ENCODE data around the gene PTOV1.
A peak's percentile ranks its signal among the peaks of the same experiment; 100 is the strongest.

PTOV1 gene

DNA sequence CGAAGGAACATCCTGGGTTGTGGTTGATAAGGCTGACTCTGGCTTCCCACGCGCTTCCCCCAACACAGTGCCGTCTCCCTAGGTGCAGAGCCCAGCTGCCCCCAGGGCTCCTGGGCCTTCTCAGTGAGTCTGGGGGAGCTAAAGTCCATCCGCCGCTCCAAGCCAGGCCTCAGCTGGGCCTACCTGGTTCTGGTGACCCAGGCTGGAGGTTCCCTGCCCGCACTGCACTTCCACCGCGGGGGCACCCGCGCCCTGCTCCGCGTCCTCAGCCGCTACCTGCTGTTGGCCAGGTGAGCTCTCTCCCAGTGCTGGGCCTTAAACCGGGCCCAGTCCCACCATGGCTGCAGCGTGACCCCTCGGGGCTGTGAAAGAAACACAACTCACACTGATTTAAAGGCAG is 30.2 kb downstream of the PTOV1 start:
- FAIRE-seq (no peak), DNase-seq (ENCODE audit: insufficient read length, low spot score) (no peak)
- TF ChIP-seq SPI1 (IDR thresholded peaks at IDR 0.05; ENCODE audit: low read depth, low read length) (no peak), PAX5 (IDR thresholded peaks at IDR 0.05; ENCODE audit: insufficient read depth, low read length, severe bottlenecking) (no peak), POLR2AphosphoS5 (IDR thresholded peaks at IDR 0.05; ENCODE audit: low read depth, low read length) (no peak), POU2F2 (IDR thresholded peaks at IDR 0.05; ENCODE audit: low read depth, low read length) (no peak)

DNA sequence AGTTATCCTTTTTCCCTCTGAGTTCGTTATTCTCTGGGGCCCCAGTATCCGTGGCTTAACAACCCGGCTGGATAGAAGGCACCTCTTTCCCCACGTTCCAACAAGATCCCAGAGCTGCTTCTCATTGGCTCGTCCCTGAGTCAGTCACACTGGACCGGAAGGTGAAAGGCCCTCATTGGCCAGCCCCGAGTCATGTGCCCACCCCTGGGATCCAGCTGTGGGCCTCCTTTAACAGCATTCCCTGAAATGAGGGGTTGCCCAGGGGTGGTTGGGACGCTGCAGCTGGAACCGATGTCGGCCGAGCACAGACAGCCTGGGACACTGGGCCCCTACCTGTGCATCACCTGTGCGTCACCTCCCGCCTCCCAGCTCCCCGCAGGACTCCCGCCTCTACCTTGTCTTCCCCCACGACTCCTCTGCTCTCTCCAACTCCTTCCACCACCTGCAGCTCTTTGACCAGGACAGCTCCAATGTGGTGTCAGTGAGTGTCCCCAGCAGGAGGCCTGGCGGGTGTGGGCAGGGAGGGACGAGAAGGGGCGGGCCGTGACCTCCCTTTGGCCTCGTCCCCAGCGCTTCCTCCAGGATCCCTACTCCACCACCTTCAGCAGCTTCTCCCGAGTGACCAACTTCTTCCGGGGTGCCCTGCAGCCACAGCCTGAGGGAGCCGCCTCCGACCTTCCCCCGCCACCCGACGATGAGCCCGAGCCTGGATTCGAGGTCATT is 30.9 kb downstream of the PTOV1 start:
- FAIRE-seq (no peak), DNase-seq (ENCODE audit: insufficient read length, low spot score) (no peak)

DNA sequence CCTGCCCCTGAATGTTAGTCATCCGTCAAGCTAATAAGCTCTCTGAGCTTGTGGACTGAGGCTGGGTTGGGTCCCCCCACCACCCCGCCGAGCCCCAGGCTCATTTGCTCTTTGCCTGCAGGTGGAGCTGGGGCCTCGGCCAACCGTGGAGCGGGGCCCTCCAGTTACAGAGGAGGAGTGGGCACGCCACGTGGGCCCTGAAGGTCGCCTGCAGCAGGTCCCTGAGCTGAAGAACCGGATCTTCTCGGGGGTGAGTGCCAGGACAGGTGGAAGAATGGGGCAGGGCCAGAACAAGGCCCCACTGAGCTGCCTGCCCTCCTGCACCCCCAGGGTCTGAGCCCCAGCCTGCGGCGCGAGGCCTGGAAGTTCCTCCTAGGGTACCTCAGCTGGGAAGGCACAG is 31.7 kb downstream of the PTOV1 start:
- TF ChIP-seq POLR2A (IDR thresholded peaks at IDR 0.05; ENCODE audit: low read depth, low read length) (no peak), POU2F2 (IDR thresholded peaks at IDR 0.05; ENCODE audit: low read depth, low read length) (no peak), POLR2AphosphoS5 (IDR thresholded peaks at IDR 0.05; ENCODE audit: low read depth, low read length) (no peak), PAX5 (IDR thresholded peaks at IDR 0.05; ENCODE audit: insufficient read depth, low read length, severe bottlenecking) (no peak), TAF1 (IDR thresholded peaks at IDR 0.05; ENCODE audit: low read depth, low read length) (no peak), SPI1 (IDR thresholded peaks at IDR 0.05; ENCODE audit: low read depth, low read length) (no peak)
- DNase-seq (ENCODE audit: insufficient read length, low spot score) = no peak
- FAIRE-seq = no peak

More for the DNA sequence above, 30.9 kb downstream of the PTOV1 start:
- TF ChIP-seq SPI1 (IDR thresholded peaks at IDR 0.05; ENCODE audit: low read depth, low read length) (no peak), POLR2A (IDR thresholded peaks at IDR 0.05; ENCODE audit: low read depth, low read length) (no peak), POLR2AphosphoS5 (IDR thresholded peaks at IDR 0.05; ENCODE audit: low read depth, low read length) (no peak), POU2F2 (IDR thresholded peaks at IDR 0.05; ENCODE audit: low read depth, low read length) (no peak), PAX5 (IDR thresholded peaks at IDR 0.05; ENCODE audit: insufficient read depth, low read length, severe bottlenecking) (no peak), TAF1 (IDR thresholded peaks at IDR 0.05; ENCODE audit: low read depth, low read length) (no peak)

DNA sequence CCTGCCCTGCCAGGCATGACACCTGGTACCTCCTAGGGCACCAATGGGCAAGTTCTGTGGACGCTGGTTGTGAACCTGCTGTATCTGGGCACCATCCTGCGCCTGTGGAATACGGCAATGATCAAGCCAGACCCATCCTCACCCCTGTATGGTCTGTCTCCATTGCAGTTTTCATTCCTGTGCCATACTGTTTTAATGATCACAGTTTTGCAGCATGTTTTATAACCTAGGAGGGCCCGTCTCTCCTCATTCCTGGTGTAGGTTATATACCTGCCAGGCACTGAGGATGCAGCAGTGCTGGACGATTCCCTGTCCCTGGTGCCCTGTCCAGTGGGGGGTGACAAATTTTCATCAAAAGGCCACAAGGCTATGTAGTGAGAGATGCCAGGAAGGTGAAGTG is 32.1 kb downstream of the PTOV1 start:
- DNase-seq (ENCODE audit: insufficient read length, low spot score) = no peak
- TF ChIP-seq TAF1 (IDR thresholded peaks at IDR 0.05; ENCODE audit: low read depth, low read length) = no peak
- TF ChIP-seq POLR2A (IDR thresholded peaks at IDR 0.05; ENCODE audit: low read depth, low read length) = no peak
- no peak for FAIRE-seq

DNA sequence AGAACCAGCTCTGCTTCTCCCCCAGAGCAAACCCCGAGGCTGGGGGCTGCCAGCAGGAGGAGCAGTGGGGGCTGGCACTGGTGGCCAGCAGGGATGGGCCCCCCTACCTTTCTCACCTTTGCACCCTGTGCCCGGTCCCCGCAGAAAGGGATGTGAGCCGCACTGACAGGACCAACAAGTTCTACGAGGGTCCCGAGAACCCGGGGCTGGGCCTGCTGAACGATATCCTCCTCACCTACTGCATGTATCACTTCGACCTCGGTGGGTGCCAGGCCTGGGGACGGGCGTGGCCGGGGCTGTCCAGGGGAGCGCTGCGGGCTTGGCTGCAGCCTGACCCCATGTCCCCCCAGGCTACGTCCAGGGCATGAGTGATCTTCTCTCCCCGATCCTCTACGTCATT is 33.1 kb downstream of the PTOV1 start:
- 0 out of 2 replicates have a peak, but pooled peaks have one; percentile 15 for TF ChIP-seq POLR2A (IDR thresholded peaks at IDR 0.05; ENCODE audit: low read depth, low read length)
- TF ChIP-seq TAF1 (IDR thresholded peaks at IDR 0.05; ENCODE audit: low read depth, low read length) = no peak
- no peak for DNase-seq (ENCODE audit: insufficient read length, low spot score)
- FAIRE-seq = no peak

DNA sequence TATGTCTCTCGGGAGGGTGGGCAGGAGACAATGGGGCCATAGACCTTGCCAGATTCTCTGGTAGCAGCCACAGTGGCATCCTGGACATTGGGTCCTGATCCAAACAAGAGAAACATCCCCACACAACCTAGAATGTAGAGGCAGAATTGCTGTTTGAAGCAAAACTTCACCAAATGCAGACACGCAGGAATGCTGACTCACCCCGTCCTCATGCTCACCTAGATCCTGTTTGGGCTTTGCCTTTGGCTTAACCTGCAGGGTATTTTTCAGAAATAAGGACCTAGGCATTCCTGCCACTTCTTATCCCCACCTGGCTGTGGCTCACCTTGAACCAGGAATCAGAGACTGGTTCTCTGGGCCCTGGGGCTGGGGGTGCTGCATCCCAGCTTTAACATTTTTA is 33.8 kb downstream of the PTOV1 start:
- DNase-seq (ENCODE audit: insufficient read length, low spot score) (no peak), FAIRE-seq (no peak)
- TF ChIP-seq TAF1 (IDR thresholded peaks at IDR 0.05; ENCODE audit: low read depth, low read length) (no peak), PAX5 (IDR thresholded peaks at IDR 0.05; ENCODE audit: insufficient read depth, low read length, severe bottlenecking) (no peak), POLR2AphosphoS5 (IDR thresholded peaks at IDR 0.05; ENCODE audit: low read depth, low read length) (no peak), SPI1 (IDR thresholded peaks at IDR 0.05; ENCODE audit: low read depth, low read length) (no peak), POLR2A (IDR thresholded peaks at IDR 0.05; ENCODE audit: low read depth, low read length) (no peak), POU2F2 (IDR thresholded peaks at IDR 0.05; ENCODE audit: low read depth, low read length) (no peak)

DNA sequence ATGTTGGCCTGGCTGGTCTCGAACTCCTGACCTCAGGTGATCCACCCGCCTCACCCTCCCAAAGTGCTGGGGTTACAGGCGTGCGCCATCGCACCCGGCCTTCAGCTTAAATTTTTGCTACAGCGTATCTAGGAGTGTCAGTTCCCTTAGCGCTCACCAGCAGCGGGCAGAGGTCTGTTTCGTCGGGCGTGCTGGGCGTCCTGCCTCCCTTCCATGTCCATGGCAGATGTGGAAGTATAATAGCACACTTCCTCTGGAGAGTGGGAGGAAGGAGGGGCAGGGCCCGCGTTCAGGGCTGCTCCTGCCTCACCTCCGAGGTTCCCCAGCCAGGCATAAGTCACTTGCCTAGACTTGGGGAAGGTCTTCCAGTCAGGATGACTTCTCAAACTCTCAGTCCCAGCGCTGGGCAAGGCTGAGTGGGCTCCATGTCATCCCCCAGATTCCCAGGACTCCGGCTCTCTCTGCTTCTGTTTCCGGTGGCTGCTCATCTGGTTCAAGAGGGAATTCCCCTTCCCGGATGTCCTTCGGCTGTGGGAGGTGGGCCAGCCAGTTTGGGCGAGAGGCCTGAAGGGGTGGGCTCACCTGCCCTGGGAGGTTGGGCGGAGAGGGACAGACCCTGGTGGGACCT is 36.2 kb downstream of the PTOV1 start:
- FAIRE-seq = no peak
- no peak for DNase-seq (ENCODE audit: insufficient read length, low spot score)
- TF ChIP-seq POLR2AphosphoS5 (IDR thresholded peaks at IDR 0.05; ENCODE audit: low read depth, low read length) = no peak
- TF ChIP-seq POLR2A (IDR thresholded peaks at IDR 0.05; ENCODE audit: low read depth, low read length) = no peak
- no peak for TF ChIP-seq POU2F2 (IDR thresholded peaks at IDR 0.05; ENCODE audit: low read depth, low read length)
- no peak for TF ChIP-seq TAF1 (IDR thresholded peaks at IDR 0.05; ENCODE audit: low read depth, low read length)
- TF ChIP-seq SPI1 (IDR thresholded peaks at IDR 0.05; ENCODE audit: low read depth, low read length) = no peak
- no peak for TF ChIP-seq PAX5 (IDR thresholded peaks at IDR 0.05; ENCODE audit: insufficient read depth, low read length, severe bottlenecking)

DNA sequence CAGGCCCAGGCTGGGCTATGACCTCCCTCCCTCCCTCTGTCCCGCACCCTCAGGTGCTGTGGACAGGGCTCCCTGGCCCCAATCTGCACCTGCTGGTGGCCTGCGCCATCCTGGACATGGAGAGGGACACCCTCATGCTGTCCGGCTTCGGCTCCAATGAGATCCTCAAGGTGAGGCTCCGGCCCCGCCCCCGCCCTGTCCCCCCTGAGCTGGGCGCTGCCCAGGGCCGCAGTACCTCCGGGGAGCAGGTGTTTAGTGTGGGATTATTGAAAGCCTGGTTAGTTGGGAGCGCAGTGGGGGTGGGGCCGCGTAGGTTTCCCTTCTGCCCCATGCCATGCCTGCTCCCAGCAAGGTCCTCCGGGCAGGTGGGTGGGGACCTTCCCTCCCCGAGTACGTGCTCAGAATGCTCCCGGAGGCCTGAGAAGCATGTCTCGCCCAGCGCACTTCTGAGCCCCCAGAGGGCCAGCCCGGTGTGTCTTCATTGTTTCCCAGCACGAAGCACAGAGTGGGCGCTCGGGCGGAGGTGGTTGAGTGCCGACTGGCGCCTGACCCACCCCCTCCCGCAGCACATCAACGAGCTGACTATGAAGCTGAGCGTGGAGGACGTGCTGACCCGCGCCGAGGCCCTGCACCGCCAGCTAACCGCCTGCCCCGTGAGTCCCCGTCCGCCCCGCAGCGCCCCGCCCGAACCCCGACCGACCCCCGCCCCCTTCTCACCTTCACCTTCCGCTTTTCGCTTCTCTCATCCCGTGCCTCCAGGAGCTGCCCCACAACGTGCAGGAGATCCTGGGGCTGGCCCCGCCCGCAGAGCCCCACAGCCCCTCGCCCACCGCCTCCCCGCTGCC is 36.9 kb downstream of the PTOV1 start:
- DNase-seq (ENCODE audit: insufficient read length, low spot score) (no peak), FAIRE-seq (no peak)
- no peak for TF ChIP-seq TAF1 (IDR thresholded peaks at IDR 0.05; ENCODE audit: low read depth, low read length)
- TF ChIP-seq POLR2AphosphoS5 (IDR thresholded peaks at IDR 0.05; ENCODE audit: low read depth, low read length) = 0 out of 2 replicates have a peak, but pooled peaks have one; percentile 39

DNA sequence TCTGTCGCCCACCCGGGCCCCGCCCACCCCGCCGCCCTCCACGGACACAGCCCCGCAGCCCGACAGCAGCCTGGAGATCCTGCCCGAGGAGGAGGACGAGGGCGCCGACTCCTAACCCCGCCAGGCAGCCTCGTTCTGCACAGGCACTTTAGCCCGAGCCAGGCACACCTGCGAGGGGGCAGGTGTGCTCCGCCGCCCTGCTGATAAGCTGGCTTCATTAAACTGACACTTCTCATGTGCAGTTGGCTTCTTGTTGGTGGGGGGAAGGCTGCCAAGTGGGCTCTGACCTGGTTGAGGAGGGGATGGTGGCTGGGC is 37.5 kb downstream of the PTOV1 start:
- TF ChIP-seq POLR2A (IDR thresholded peaks at IDR 0.05; ENCODE audit: low read depth, low read length) = no peak
- TF ChIP-seq PAX5 (IDR thresholded peaks at IDR 0.05; ENCODE audit: insufficient read depth, low read length, severe bottlenecking) = no peak
- TF ChIP-seq TAF1 (IDR thresholded peaks at IDR 0.05; ENCODE audit: low read depth, low read length) = no peak
- TF ChIP-seq POLR2AphosphoS5 (IDR thresholded peaks at IDR 0.05; ENCODE audit: low read depth, low read length) = no peak
- no peak for TF ChIP-seq SPI1 (IDR thresholded peaks at IDR 0.05; ENCODE audit: low read depth, low read length)
- no peak for TF ChIP-seq POU2F2 (IDR thresholded peaks at IDR 0.05; ENCODE audit: low read depth, low read length)
- FAIRE-seq (no peak), DNase-seq (ENCODE audit: insufficient read length, low spot score) (no peak)

All from GM12891 (cell line).